Endometrium (tissue), 2 donors: Measurements from ENCODE around the gene AIP.

Experiments used
- FAIRE-seq: peaks from 2 replicates; lab custom pipeline; 2012; peaks lifted over from hg19 to GRCh38; lab: Jason Lieb, UNC
- donor health status: control.
- donor health status: control.

AIP gene

DNA sequence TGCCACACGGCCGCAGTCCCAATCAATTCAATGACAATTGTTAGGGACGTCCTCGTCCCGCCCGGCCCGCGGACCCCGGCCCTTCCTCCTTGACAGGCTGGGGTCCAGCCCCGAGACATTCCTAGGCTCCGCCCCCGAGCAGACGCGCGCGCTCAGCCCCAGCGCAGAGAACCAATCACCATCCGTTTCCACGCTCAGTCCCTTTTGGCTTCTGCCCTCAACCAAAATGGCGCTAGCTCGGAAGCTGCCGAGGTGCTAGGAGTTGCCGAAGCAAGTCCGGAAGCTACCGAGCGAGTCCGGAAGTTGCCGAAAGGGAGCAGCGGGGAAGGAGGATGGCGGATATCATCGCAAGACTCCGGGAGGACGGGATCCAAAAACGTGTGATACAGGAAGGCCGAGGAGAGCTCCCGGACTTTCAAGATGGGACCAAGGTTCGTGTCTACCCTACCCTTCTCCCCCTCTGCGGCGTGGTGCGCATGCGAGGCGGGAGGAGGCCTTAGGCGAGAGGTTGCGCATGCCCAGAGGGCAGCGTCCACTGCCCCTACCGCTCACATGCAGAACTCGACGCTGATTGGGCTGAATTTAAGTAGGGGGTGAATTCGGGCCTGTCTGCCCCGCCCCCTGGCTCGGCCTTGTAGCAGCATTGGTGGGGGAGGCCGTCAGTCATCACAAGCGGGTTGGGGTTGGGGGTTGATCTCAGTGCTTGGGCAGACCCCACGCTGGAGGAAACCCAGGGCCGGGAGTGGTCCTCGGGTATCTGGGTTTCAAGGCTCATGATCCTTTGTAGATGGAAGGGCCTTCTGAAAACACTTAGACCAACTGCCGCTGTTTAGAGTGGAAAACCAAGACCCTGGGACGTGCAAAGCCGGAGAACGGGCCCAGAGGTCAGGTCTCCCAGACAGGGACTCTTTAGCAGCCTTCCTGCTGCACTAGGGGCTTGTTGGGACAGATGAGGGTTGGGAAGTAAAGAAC lies at the start of gene AIP:
AIP (plus strand) TSS at position 200 of the 972 bp plus-strand sequence; CDS start at position 333, 133 bp downstream.
- peak; percentile 64 for FAIRE-seq

DNA sequence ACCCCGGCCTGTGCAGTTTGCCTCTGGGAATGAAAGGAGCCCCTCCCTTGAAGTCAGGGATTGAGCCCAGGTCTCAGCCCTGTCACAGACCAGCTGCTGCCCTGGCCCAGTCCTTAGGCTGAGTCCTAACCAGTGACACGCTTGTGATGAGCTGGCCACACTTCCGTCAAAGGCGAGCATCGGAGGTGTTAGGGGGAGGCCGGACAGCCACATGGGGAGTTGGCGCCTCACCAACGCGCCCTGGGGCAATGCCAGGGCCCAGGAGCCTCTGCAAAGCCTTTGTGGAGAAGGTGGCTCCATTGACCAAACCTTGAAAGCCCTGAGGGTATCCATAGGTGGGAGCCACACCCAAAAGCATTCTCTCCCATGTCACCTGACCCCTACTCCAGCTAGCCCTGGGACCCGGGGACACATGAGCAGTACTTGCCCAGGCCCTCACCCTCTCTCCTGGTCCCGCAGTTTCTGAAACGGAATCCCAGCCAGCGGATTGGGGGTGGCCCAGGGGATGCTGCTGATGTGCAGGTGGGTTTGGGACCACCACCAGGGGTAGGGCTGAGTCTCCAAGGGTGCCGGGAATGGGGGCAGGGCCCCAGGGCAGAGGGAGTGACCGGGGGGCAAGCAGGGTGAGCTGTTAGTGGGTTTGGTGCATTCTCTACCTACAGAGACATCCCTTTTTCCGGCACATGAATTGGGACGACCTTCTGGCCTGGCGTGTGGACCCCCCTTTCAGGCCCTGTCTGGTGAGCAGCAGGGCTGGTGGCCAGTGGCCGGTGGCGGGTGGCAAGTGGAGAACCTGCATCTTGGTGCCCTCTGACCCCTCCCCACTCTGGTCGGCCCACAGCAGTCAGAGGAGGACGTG lies 49.1 kb upstream of the AIP start:
- FAIRE-seq = no peak

DNA sequence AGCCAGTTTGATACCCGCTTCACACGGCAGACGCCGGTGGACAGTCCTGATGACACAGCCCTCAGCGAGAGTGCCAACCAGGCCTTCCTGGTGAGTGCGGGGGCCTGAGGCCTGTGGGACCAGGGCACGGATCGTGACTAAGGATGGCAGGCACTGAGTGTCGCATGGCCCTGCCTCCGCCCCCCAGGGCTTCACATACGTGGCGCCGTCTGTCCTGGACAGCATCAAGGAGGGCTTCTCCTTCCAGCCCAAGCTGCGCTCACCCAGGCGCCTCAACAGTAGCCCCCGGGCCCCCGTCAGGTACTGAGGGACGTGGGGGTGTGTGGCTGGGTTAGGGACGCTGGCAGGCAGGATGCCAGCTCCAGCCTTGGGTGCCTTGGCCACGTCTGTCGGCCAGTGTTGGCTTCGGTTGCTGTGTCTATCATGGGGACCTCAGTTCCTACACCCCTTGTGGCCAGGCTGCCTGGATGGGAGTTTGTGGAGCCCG lies 48.4 kb upstream of the AIP start:
- FAIRE-seq = no peak

DNA sequence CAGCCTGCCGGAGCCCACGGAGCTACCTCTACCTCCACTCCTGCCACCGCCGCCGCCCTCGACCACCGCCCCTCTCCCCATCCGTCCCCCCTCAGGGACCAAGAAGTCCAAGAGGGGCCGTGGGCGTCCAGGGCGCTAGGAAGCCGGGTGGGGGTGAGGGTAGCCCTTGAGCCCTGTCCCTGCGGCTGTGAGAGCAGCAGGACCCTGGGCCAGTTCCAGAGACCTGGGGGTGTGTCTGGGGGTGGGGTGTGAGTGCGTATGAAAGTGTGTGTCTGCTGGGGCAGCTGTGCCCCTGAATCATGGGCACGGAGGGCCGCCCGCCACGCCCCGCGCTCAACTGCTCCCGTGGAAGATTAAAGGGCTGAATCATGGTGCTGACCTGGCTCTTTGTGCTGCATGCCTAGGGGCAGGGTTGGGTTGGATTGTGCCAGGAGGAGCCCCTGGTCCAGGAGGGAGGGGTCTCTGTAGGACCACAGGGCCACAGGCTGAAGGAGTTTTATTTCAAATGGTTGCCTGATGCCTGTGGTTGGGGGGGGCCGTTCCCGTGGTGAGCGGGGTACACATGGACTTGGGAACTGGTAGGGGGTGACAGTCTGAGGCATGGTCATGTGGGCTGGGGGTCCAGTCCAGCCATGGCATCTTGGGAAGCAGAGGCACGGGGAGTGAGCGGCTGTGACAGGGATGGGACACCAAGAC lies 47.6 kb upstream of the AIP start:
- no peak for FAIRE-seq

DNA sequence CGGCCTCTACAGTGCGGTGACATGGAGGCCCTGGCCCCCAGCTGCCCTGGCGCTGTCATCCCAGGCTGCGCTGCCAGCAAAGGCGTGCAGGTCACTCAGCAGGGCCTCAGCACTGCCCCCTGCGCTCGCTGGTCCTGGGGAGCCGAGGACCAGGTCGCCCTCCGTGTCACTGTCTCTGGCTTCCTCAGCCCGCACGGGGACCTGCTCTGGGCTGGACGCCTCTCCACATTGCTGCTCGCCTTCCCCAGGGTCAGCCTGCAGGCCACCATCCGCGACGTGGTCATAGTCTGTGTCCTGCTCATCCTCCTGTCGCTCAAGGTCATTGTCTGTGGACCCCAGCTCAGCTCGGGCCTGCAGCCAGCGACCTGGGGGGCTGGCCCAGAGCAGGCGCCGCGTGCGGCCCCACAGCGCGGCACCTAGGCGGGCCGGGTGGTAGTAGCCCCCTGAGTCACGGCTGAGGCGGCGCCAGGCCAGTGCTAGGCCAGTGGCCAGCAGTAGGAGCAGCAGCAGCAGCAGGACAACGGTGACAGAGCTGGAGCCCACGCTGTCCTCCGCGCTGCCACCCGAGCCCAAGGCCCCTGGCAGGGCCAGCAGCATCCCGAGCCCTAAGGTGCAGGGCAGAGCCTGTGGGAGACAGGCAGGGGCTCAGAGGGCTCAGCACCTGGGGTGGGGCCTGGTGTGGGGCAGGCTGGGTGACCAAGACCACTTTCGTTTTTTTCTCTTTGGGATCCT lies 46.9 kb upstream of the AIP start:
- no peak for FAIRE-seq

DNA sequence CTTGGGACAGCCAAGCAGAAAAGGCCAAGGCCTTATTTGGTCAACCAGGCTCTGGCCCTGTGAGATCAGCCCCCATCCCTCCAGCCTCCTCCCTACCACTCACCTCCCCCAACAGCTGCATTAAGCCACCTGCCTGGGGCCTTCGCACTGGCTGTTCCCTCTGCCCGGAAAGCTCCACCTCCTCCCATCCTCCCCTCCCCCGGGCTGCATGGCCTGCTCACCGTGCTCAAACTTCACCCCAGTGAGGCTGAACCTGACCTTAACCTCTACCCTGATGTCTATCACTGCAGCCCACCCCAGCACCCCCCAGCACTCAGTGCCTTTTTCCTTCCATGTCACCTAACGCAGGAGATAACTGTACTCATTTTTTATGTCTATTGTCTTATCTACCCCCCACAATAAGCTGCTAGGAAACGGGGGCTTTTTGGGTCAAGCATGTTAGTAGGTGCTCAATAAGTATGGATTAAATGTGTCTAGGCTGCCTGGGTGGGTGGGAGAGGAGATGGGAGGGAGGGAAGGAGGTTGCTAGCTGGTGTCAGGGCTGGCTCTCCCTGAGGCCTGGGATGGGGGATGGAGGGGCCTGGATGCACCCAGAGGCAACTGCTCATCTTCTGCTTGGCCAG lies 46.3 kb upstream of the AIP start:
- no peak for FAIRE-seq

DNA sequence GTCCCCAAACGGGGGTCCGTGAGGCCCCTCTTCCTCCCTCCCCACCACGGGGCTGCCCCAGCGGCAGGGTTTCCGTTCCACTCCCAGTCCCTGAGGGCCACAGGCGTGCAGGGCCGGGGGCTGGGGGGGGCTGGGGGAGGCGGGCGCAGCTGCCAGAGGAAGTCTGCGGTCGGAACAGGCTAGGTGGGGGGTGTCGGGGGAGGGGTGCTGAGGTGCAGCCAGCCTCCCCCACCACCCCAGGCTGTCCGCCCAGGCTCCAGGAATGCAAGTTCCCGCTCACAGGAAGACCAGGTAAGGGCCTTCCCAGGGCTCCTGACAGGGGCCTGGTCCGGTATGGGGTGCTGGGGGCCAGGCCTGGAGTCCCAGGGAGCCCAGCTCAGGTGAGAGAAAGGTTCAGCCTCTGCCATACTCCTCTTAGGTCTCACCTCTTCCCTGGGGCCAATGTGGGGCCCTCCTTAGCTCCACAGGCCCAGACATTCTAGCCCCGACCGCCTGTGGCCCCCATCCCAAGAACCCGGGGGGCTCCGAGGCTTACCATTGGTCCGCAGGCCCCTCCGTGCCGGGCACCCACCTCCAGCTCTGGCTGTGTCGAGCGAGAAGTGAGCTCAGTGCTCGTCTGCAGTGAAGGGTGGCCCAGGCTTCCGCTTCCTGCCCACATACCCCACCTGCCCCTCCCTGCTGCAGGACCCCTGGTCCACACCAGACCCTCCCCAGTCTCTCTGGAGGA lies 45.6 kb upstream of the AIP start, which contains the start of gene PTPRCAP:
PTPRCAP (minus strand) TSS at position 601 of the 727 bp plus-strand sequence; CDS start at position 538, 63 bp downstream.
- FAIRE-seq = no peak

DNA sequence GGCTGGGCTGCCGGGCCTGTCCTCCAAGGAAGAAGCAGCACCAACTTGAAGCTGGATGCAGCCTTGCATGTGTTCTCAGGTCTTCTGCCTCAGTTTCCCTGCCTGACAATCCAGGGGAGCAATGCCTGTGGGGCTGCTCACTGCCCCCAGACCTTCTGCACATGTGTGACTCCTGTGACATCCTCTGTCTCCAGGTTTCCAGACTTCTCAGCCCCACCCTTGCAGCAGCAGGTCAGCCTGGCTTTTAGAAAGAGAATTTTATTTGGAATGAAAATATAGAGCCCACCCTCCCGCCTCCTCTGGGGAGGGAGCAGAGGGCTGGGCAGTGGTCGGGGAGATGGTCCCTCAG lies 45.0 kb upstream of the AIP start:
- no peak for FAIRE-seq

DNA sequence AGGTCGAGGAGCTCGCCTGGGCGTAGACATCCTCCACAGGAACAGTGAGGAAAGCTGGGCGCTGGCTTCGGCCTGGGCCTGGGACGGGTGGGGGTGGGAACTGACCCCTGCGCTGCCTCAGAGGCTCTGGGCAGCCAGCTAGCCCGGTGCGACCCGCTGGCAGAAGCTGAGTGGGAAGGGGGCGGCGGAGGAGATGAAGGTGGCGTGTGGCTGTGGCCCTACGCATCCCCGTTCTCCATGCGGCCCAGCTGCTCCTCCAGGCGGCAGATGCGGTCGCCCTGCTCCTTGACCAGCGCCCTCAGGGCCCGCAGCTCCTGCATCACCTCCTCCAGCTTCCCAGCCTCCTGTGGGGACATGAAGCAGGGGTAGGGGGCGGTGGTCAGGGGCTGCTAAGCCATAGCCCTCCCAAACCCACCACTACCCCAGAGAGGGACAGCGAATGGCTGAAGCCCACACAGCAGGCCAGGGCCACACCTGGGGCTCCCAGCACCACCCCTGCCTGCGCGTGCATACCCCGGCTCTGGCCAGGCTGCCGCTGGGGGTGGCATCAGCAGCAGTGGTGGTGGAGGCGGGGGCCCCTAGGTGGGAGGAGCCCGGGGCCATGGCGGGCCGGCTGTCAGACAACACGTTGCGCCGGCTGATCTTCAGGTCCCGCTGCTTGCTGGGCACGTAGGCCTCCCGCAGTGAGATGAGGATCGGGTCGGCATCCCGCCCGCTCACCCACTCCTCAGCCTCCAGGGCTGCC lies 44.5 kb upstream of the AIP start:
- no peak for FAIRE-seq

DNA sequence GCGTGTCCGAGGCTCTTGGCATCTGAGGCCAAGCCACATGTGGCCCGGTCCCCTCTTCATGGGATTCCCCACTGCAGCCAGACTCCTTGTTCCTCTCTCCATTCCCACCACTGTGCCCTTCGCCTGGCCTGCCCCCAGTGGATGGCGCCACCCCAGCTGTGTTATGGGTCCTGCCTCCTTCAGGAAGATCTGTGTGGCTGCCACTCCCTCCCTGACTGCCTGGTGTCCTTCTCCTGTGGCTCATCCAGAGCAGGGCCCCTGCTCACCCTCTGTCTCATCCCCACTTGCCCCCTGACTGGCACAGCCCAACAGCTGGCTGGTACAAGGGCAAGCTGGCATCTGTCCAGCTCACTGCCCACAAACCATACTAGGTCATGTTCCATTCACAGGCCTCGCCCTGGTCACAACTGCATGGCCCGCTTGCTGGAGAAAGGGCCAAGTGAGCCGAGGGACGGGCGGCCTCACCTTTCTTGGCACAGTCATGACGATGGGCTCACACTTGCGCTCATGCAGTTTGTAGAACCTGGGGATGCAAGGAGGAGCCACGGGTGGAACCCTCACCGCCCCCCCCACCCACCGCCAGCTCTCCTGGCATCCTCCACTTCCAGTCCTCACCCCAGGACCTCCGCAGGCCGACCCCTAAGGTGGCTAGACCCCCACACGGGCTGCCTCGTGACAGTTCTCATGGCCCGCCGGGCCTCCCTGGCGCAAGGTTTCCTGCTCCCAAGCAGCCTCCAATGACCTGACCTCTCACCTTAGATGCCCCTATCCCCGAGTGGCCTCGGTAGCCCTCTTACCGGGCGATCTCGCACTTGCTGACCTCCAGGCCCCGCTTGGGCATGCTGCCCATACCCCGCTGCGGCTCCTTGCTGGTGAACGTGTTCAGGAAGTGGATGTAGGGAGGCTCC lies 43.3 kb upstream of the AIP start:
- no peak for FAIRE-seq

DNA sequence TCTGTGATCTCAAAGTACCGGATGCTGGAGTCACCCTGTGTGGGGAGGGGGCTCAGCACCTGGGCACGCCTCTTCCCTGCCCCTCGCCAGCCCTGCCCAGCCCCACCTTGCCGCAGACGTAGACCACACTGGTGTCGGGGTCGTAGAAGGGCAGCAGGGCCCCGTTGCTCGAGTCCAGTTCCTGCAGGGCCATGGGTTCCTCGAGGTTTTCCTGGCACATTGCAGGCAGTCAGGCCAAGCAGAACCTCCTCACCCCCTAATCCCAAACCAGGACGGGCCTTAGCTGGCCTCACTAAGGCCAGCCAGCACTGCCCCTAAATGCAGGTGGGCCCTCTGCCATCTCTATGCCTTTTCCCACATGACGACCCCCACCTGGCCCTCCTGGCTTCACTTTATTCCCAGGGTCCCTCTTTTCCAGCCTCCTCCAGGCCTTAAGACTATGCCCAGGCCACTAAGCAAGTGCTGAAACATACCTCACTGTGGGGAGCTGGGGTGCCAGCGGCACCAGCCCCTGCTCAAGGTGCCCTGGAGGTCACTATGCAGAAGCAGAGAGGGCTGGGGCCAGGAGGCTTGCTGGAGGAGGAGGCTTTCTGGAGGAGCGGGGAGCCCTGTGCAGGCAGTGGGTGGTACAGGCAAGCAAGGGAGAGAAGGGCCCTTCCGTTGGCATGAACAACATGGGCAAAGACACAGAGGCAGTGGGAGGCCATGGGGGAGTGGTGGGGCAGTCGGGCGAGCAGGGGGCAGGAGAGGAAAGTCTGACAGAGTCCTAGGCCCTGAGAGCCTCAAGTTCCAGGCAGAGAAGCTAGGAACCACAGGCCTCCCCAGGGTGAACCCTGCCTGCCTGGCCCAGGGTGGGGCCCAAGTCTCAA lies 42.4 kb upstream of the AIP start:
- FAIRE-seq = no peak

DNA sequence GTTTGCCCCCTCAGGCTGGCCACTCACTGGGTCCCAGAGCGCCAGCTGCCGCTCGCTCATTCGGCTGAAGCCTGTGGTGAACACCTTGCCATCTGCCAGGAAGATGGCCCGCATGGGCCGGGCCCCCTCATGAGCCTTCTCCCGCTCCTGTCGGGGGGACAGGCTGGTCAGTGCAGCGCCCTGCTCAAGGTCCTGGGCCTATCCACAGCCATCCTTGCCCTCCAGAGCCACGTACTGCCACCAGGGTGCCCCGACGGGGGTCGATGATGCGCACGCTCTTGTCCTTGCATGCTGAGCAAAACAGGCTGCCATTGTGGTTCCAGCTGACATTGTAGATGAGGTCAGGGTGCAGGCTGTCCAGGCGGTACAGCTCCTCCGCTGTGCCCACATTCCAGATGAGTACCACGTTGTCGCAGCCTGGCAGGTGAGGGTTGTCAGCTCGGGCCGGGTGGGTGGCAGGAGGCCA lies 41.7 kb upstream of the AIP start:
- no peak for FAIRE-seq

DNA sequence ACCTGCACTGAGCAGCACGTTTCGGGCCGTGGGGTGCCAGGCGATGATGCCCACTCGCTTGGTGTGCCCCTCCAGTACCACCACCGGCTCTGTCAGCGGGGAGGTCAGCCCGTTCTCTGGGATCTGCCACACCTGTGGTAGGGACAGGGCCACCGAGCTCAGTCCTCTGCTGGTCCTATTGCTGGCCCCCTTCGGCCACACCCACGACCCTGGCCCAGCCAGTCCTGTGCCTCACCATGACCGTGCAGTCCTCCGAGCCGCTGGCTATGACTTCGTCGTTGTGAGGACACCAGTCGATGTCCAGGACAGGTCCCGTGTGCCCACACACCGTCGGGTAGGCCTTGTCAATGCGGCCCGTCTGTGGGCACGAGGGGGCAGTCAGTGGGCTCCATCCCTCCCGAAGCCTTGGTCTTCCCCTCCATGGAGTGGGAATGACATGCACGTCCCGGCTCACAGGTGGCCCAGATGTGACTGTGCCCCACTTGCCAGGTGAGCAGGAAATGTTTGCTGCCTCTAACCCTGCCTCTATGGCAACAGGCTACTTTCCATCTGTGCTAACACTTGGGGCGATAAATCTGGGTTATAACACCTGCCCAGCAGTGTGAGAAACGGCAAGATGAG lies 41.0 kb upstream of the AIP start:
- FAIRE-seq = no peak

DNA sequence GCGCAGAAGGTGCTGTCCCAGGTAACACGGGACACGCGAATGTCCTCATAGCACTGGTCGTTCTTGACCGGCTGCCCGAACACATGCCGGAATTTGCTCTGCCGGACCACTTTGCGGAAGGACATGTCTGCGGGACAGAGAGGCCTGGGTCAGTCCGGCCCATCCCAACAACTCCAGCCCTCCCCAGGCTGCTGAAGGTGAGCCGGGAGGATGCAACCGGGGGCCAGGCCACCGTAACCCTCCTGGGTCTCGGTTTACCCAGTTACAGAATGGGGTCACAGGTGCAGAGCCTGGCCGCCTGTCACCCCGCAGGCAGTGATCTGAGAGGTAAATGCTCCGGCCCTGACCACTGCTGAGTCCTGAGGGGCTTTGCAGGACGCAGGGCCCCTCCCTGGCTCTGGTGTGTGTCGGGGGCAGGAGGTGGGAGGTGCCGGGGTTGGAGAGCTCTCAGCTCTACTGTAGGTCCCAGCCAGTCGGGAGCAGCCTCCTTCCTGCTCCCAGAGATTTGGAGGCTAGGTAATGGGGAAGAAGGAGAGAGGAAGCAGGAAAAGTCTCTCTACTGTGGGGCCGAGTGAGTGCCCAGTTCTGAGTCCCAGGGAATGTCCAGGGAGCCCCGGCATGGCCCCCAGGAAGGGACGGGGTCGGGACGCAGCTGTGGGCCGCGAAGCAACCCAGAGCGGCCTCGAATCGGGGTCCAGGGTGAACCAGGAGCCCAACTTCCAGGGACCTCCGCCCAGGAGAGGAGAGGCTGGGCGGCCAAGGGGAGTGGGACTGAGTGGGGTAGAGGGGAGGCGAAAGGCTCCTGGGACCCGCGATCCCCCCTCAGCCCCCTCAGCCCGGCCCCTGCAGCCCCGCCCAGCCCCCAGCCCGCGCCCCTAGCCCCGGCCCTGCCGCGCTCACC lies 40.1 kb upstream of the AIP start:
- FAIRE-seq = no peak

DNA sequence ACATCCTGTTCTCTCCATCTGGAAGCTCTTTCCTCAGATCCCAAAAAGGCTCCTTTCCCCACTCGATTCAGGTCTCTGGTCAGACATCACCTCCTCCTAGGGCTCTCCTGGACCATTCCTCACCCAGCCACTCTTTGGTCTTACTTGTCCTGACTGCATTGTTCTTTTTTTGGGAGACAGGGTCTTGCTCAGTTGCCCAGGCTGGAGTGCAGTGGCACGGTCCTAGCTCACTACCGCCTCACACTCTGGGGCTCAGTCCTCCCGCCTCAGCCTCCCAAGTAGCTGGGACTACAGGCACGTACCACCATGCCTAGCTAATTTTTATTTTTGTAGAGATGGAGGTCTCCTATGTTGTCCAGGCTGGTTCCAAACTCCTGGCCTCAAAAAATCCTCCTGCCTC lies 37.3 kb upstream of the AIP start:
- FAIRE-seq = no peak

DNA sequence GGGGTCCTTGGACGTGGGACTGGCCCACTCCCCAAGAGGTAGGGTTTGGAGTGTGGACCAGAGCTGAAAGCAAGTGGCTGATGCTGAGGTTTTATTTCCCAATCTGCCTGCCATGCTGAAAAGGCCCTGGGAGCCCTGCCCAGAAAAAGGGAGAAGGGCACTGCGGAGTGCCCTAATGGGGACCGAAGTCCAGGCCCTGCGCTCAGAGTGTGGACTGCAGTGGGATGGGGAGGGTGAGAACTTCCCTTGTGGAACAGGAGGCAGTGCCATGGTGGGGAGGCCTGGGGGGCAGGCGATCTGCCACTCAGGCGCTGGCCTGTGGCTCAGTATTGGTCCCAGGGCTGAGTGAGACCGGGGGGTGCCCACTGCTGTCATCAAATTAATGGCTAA lies 34.6 kb upstream of the AIP start:
- FAIRE-seq = no peak
